GM12878 (cell line): ENCODE data around the gene DIS3L2. TPM values are rescaled to one million over a fixed set of nuclear protein-coding genes. Genes with fewer than 3 reads are reported as not detected.

Experiments used
- EP300 ChIP-seq, 2 experiments: fragments of 150-350 bp in 1 of 2; IDR thresholded peaks; 2 replicates each; pipeline ENCODE4 v1.6.1; 2011 to 2012; ENCODE audit warnings: low read depth in 2 of 2, low read length in 2 of 2, borderline replicate concordance in 1 of 2, improper control_type of control experiment in 1 of 2, inconsistent platforms in 1 of 2; ENCODE audit not compliant: control insufficient read depth in 1 of 2
- HDAC6 ChIP-seq: fragments of 200-600 bp; sonication (generic); IDR thresholded peaks from one replicate; pipeline ENCODE4 v1.8.0; 2017; ENCODE audit warnings: antibody characterized with exemption; ENCODE audit not compliant: unreplicated experiment
- NFIC ChIP-seq: IDR thresholded peaks from 2 replicates; pipeline ENCODE4 v1.6.1; 2012; ENCODE audit warnings: low read depth, mild to moderate bottlenecking, inconsistent platforms, low read length, moderate library complexity
- SMARCA5 ChIP-seq: fragments of 450-650 bp; IDR thresholded peaks from 2 replicates; pipeline ENCODE4 v1.6.1; 2017; ENCODE audit warnings: mild to moderate bottlenecking
- SUZ12 ChIP-seq: fragments of 200-600 bp; sonication (generic); IDR thresholded peaks from one replicate; pipeline ENCODE4 v1.6.1; 2018; ENCODE audit warnings: antibody characterized with exemption, mild to moderate bottlenecking; ENCODE audit not compliant: unreplicated experiment
- polyA plus RNA-seq, 11 experiments: library from polyadenylated mRNA; depleted of rRNA in 4 of 11; unstranded in 6 of 11; stranded (reverse) in 5 of 11; fragments of >200 nt; fragmentation: Nextera tagmentation in 4 of 11; fragmentation: Illumina TruSeq in 1 of 11; extraction: Ambion mirVana in 4 of 11; extraction: Trizol in 1 of 11; gene quantifications; 1 replicate in 1 of 11; 2 replicates in 10 of 11; pipeline versions ENCODE4 v1.2.1 to v1.2.3, GENCODE V29; 2011 to 2016; ENCODE audit warnings: inconsistent platforms in 2 of 11, missing spikeins in 2 of 11, low read depth in 1 of 11
- total RNA-seq, 4 experiments: library from RNA; depleted of rRNA in 3 of 4; stranded (reverse); fragments of >200 nt in 3 of 4; fragmentation: Illumina TruSeq in 1 of 4; extraction: Trizol in 1 of 4; gene quantifications; 2 replicates each; pipeline versions ENCODE4 v1.2.1 to v1.2.3, GENCODE V29; 2013 to 2021
- TF ChIP-seq, protein P1 (sequence below): IDR thresholded peaks from 2 replicates; pipeline ENCODE4 v1.6.1; 2011; ENCODE audit warnings: borderline replicate concordance, low read depth, mild to moderate bottlenecking, moderate library complexity, low read length; ENCODE audit not compliant: insufficient read depth, poor library complexity, severe bottlenecking
- TF ChIP-seq, protein P2 (sequence below): fragments of 450-650 bp; formaldehyde crosslinking; IDR thresholded peaks from 2 replicates; pipeline ENCODE4 v1.5.0; 2022; ENCODE audit warnings: mild to moderate bottlenecking, missing genetic modification characterization

Gene DIS3L2
- total and polyA plus RNA-seq, 10 of the 15 experiments (the other 5 are each of a cell fraction or from before 2014, with no cell fraction given): 3.5 to 27.1 (median 16.0) TPM

DNA sequence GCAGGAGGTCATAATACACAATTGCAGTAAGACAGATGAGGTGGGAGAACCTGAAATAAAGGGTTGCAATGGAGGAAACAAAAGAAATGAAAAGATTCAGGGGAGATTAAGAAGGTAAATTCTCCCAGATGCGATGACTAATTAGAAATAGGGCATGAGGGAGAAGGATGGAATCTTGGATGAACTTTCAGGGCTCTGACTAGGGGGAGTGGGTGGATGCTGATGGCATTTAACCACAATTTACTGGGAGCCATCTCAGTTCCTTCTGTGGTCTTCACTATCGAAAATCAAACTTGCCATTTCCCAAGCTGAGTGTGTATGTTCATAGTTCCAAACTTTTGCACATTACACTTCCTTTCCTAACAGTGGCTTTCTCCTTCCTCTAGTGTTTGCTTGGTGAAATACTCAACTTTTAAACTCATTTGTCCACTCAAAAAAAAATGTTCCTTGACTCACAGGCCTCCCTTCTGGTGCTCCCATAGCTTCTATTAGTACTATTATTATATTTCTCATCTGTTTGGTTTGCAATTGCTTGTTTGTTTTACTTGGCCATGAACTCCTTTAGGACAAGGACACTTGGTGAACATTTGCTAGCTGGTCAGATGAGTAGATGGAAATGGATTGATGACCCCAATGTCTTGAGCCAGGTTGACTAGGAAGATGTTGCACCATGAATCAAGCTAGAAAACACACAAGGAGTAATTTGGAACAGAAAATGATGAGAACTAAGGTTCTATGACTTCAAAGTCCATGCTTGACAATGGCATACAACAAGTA is 178.5 kb downstream of the DIS3L2 start (continued):
- TF ChIP-seq EP300 (IDR thresholded peaks at IDR 0.05; ENCODE audit: borderline replicate concordance in 1 of 2, control insufficient read depth in 1 of 2, low read depth in 2 of 2, low read length in 2 of 2): no peak
- TF ChIP-seq SUZ12: no peak
- TF ChIP-seq, protein P1, sequence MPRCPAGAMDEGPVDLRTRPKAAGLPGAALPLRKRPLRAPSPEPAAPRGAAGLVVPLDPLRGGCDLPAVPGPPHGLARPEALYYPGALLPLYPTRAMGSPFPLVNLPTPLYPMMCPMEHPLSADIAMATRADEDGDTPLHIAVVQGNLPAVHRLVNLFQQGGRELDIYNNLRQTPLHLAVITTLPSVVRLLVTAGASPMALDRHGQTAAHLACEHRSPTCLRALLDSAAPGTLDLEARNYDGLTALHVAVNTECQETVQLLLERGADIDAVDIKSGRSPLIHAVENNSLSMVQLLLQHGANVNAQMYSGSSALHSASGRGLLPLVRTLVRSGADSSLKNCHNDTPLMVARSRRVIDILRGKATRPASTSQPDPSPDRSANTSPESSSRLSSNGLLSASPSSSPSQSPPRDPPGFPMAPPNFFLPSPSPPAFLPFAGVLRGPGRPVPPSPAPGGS: no peak
- TF ChIP-seq HDAC6: no peak
- no peak for TF ChIP-seq SMARCA5
- no peak for TF ChIP-seq NFIC
- TF ChIP-seq, protein P2, sequence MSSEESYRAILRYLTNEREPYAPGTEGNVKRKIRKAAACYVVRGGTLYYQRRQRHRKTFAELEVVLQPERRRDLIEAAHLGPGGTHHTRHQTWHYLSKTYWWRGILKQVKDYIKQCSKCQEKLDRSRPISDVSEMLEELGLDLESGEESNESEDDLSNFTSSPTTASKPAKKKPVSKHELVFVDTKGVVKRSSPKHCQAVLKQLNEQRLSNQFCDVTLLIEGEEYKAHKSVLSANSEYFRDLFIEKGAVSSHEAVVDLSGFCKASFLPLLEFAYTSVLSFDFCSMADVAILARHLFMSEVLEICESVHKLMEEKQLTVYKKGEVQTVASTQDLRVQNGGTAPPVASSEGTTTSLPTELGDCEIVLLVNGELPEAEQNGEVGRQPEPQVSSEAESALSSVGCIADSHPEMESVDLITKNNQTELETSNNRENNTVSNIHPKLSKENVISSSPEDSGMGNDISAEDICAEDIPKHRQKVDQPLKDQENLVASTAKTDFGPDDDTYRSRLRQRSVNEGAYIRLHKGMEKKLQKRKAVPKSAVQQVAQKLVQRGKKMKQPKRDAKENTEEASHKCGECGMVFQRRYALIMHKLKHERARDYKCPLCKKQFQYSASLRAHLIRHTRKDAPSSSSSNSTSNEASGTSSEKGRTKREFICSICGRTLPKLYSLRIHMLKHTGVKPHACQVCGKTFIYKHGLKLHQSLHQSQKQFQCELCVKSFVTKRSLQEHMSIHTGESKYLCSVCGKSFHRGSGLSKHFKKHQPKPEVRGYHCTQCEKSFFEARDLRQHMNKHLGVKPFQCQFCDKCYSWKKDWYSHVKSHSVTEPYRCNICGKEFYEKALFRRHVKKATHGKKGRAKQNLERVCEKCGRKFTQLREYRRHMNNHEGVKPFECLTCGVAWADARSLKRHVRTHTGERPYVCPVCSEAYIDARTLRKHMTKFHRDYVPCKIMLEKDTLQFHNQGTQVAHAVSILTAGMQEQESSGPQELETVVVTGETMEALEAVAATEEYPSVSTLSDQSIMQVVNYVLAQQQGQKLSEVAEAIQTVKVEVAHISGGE (CRISPR knock-in tag): no peak
